ENCODE results near the gene PCDHB3.
"Not testable (repeated sequence)": the region's sequence is repeated elsewhere in the genome, so short reads cannot be mapped to it uniquely, and the experiment has no call there.

Gene PCDHB3

GRCh38 chr5:141100243-141100805, at the start of gene PCDHB3:
TSS of gene PCDHB3 (plus strand) at chr5:141100473. CDS start at chr5:141100650, 177 bp downstream.
- DNase-seq: peak in 1 of 2 experiments; percentile 24

GRCh38 chr5:141050622-141051520, 49.4 kb upstream of the PCDHB3 start, which contains the start of gene PCDHB1:
TSS of gene PCDHB1 (plus strand) at chr5:141051374. CDS start at chr5:141051471, 97 bp downstream.
- DNase-seq: no peak

GRCh38 chr5:141051521-141051866, 48.8 kb upstream of the PCDHB3 start:
- no peak for DNase-seq

- DNase-seq: no peak
Observed at GRCh38 chr5:141077826-141078225, 22.4 kb upstream of the PCDHB3 start.

- DNase-seq: no peak
Observed at GRCh38 chr5:141082228-141082627, 18.0 kb upstream of the PCDHB3 start.

GRCh38 chr5:141084487-141084989, 15.7 kb upstream of the PCDHB3 start:
- peak in 1 of 2 experiments; percentile 39 for DNase-seq

GRCh38 chr5:141094481-141095262, 5.6 kb upstream of the PCDHB3 start, which contains the start of gene PCDHB2:
TSS of gene PCDHB2 (plus strand) at chr5:141094615. CDS start at chr5:141094791, 176 bp downstream.
- no peak for DNase-seq

GRCh38 chr5:141095263-141095641, 5.0 kb upstream of the PCDHB3 start:
- no peak for DNase-seq

- DNase-seq: not testable (repeated sequence)
Observed at GRCh38 chr5:141096181-141096580, 4.1 kb upstream of the PCDHB3 start.

- DNase-seq: not testable (repeated sequence)
Observed at GRCh38 chr5:141096586-141096985, 3.7 kb upstream of the PCDHB3 start.

- DNase-seq: no peak
Observed at GRCh38 chr5:141101059-141101458, 786 bp downstream of the PCDHB3 start.

- DNase-seq: not testable (repeated sequence)
Observed at GRCh38 chr5:141102070-141102469, 1.8 kb downstream of the PCDHB3 start.

GRCh38 chr5:141102471-141102870, 2.2 kb downstream of the PCDHB3 start:
- not testable (repeated sequence) for DNase-seq

GRCh38 chr5:141105350-141105749, 5.1 kb downstream of the PCDHB3 start:
- DNase-seq: no peak

- DNase-seq: no peak
Observed at GRCh38 chr5:141119250-141119649, 19.0 kb downstream of the PCDHB3 start.

- peak; percentile 5 to 58 for DNase-seq
Observed at GRCh38 chr5:141121563-141121962, 21.3 kb downstream of the PCDHB3 start, which contains the start of gene PCDHB4. TSS of gene PCDHB4 (plus strand) at chr5:141121818. CDS start at chr5:141121999, 181 bp downstream.

GRCh38 chr5:141121985-141122384, 21.7 kb downstream of the PCDHB3 start:
- no peak for DNase-seq

- not testable (repeated sequence) for DNase-seq
Observed at GRCh38 chr5:141123396-141124135, 23.3 kb downstream of the PCDHB3 start.

- DNase-seq: no peak
Observed at GRCh38 chr5:141127305-141127704, 27.0 kb downstream of the PCDHB3 start.

GRCh38 chr5:141135030-141135717, 34.9 kb downstream of the PCDHB3 start, which contains the start of gene PCDHB5:
TSS of gene PCDHB5 (plus strand) at chr5:141135206. CDS start at chr5:141135435, 229 bp downstream.
- peak; percentile 10 to 77 for DNase-seq

GRCh38 chr5:141135718-141136266, 35.5 kb downstream of the PCDHB3 start:
- no peak for DNase-seq

Measured in NCI-H1930 (cell line).